ENCODE data around the gene WLS.

Gene WLS

DNA sequence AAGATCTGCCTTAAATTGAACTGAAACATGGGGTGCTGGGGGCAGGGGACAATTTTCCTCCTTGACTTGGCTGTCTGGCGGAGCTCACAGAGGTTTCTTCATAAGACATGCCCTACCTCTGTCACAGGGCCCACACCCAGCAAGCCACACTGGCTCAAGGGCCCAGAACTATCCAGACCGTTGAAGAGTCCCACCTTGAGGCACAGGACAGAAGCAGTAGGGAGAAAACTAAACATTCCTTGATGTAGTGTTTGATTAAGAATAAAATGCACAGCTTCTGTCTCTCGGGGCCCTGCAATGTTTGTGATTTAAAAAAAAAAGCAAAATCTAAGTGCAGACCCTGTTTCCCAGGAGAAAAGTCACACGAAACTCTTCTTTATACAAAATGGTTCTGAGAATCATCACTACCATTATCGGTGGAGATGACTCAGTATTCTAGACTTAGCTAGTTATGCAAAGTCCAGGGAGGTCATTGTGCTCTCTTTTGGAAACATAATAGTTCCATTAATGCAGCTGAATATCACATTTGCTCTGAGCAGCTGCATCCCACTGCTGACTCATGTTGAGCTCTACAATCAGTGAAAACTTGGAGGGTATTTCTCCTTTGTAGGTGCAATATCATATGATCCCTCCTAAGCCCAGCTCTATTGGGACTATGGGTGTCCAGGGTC lies 128.3 kb downstream of the WLS start:
- no peak overlapping the region for H3K27ac ChIP-seq
- TF ChIP-seq, protein P1, sequence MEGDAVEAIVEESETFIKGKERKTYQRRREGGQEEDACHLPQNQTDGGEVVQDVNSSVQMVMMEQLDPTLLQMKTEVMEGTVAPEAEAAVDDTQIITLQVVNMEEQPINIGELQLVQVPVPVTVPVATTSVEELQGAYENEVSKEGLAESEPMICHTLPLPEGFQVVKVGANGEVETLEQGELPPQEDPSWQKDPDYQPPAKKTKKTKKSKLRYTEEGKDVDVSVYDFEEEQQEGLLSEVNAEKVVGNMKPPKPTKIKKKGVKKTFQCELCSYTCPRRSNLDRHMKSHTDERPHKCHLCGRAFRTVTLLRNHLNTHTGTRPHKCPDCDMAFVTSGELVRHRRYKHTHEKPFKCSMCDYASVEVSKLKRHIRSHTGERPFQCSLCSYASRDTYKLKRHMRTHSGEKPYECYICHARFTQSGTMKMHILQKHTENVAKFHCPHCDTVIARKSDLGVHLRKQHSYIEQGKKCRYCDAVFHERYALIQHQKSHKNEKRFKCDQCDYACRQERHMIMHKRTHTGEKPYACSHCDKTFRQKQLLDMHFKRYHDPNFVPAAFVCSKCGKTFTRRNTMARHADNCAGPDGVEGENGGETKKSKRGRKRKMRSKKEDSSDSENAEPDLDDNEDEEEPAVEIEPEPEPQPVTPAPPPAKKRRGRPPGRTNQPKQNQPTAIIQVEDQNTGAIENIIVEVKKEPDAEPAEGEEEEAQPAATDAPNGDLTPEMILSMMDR (conservative IDR thresholded peaks at IDR 0.05): no peak
- TF ChIP-seq ZFX (IDR thresholded peaks at IDR 0.05): no peak

DNA sequence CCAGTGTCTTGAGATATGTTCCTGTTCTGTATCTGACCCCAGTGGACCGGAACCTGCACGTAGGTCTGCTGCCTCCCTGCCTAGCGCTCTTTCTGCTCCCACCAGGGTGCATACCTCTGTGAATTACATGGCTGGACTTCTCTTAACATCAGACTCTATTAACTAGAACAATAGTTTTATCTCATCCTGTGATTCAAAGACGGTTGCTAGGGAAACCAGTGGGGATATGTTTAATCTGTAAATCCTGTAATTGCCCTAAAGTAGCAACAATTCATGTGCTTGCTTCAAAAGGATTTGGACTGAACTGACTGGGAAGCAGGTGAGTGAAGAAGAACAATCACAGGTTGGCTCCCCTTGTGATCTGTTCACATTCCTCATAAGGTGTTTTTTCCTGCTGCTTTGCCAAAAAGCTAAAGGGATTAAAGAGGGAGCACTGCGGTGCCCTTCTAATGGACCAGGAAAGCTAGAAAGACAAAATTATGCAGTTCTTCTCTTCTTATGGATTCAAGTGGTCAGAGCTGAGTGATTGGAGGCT lies 129.2 kb downstream of the WLS start:
- no peak overlapping the region for H3K27ac ChIP-seq
- no peak for TF ChIP-seq ZFX (IDR thresholded peaks at IDR 0.05)
- TF ChIP-seq, protein P1 (conservative IDR thresholded peaks at IDR 0.05): no peak

DNA sequence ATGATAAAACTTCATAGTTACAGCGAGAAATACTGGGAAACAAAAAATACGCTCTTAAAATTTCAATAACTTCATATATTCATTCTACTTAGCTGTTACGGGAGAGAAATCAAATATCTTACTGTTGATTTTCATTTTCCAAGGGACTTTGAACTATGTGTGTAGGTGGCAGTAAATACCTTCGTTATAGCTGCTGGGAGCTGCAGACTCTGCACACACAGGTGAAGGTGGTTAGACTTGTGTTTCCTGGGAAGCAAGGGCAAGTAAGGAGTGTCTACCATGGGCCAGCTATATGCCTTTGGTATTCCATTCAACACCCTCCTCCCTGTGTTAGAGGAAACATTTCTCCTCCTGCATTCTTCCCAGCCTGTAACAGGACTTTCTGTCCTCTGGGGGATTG lies 130.5 kb downstream of the WLS start:
- no peak overlapping the region for H3K27ac ChIP-seq
- TF ChIP-seq, protein P1 (conservative IDR thresholded peaks at IDR 0.05): no peak
- TF ChIP-seq ZFX (IDR thresholded peaks at IDR 0.05): no peak

DNA sequence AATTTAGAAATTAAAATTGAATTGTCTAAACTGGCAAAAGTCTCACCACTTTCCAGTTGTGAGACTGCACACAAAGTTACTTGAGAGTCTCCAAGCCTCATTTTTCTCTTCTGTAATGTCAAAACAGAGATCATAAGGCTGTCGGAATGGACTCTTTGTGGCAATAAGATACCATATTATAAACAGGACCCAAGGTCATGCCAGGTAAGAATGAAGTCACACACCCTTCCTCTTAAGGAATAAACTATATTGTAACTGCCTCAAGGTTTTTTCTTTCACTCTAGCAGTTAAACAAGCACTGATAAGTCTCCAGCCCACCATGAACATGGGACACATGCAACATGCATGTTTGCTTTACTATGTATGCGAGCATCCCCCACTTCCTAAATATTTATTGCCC lies 131.8 kb downstream of the WLS start:
- no peak overlapping the region for H3K27ac ChIP-seq
- TF ChIP-seq, protein P1 (conservative IDR thresholded peaks at IDR 0.05): no peak
- TF ChIP-seq ZFX (IDR thresholded peaks at IDR 0.05): no peak

DNA sequence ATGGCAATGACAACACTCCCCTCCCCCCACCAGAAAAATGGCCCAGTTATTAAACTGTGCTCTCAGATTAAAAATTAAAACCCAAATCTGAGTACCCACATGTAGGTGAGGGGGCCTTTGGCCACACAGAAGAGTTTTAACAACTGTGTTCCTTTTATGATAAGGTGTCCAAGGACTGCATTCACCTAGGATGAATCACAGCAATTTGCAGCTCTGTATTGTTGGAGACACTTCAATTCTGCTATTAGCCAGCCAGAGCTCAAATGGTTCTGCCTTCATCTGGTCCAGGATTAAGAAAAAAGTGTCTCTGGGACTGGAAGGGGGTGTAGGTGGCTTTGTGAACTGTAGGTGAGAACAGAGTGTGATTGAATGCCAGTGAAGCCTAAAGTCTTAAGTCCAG lies 138.6 kb downstream of the WLS start:
- no peak for TF ChIP-seq ZFX (IDR thresholded peaks at IDR 0.05)
- TF ChIP-seq, protein P1 (conservative IDR thresholded peaks at IDR 0.05): no peak
- H3K27ac ChIP-seq: no peak overlapping the region

DNA sequence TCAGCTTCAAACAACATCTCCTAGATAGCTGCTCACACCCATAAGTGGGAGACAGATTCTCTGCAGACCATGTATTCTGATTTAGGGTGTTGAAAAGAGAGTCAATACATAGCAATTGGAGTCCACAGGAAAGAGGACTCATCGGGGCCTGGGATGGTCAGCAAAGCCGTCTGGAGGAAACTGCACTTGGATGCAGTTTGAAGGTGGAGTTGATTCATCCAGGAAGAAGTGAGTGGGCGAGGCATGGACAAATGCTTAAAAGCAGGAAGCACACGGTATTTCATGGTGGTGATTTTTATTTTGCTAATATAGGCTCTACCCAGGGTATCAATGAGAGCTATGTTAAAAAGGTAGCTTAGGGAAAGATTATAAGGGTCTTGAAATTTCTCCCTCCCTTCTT lies 145.1 kb downstream of the WLS start:
- no peak overlapping the region for H3K27ac ChIP-seq
- TF ChIP-seq, protein P1 (conservative IDR thresholded peaks at IDR 0.05): no peak
- TF ChIP-seq ZFX (IDR thresholded peaks at IDR 0.05): no peak

DNA sequence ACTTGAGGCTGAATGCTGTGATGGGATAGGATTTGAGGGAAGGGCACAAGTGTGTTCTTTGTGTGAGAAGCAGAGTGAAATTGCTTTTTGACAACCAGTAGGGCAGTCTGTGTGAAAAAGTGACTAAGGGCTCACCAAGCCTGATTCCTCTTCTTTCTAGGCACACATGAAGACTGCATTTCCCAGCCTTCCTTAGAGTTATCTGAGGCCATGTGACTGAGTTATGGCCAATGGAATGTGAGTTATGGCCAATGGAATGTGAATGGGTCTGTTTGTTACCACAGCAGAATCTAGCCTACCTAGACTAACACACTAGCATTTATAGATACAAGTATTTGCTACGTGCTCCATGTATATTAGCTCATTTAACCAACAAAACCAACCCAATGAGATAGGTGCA lies 146.6 kb downstream of the WLS start:
- TF ChIP-seq, protein P1 (conservative IDR thresholded peaks at IDR 0.05): no peak
- no peak overlapping the region for H3K27ac ChIP-seq
